Measurements from ENCODE around the gene KIRREL3. TPM values are rescaled to one million over a fixed set of nuclear protein-coding genes. Genes with fewer than 3 reads are reported as not detected.

KIRREL3 gene
- total and polyA plus RNA-seq, 9 donors = 0.25 to 5.3 (median 0.48) TPM

- Histone ChIP-seq H3K9me3 (no peaks in the 10 kb centered on the region), H3K4me1 (ENCODE audit: insufficient read depth) (peaks cover 39% of the 10 kb centered on the region), H3K27ac (peak overlapping the region; percentile 39 to 73), H3K36me3 (no peaks in the 10 kb centered on the region), H3K4me3 (no peak overlapping the region), H3K27me3 (no peaks in the 10 kb centered on the region)
- peak; percentile 70 to 76 (median 75) for DNase-seq
- WGBS, 3 donors = 24 to 36% (median 25%) methylated on average over 13 of the region's 13 CpGs
- no peak for TF ChIP-seq EP300 (IDR thresholded peaks at IDR 0.05)
- no peak for TF ChIP-seq POLR2A (IDR thresholded peaks at IDR 0.05)
- no peak for TF ChIP-seq CTCF (IDR thresholded peaks at IDR 0.05)
- intact Hi-C loops (cut with DNase I) = loop anchor here in 1 of 4 donors (10.0 kb wide), 1 partner anchor 106 kb away; no protein-coding TSS in a partner anchor
Observed at GRCh38 chr11:126421271-126421671, 579.3 kb downstream of the KIRREL3 start.

GRCh38 chr11:126420698-126421256 lies 579.8 kb downstream of the KIRREL3 start:
- peak overlapping the region in 1 of 2 donors; percentile 73 for H3K27ac ChIP-seq
- intact Hi-C loops (cut with DNase I) = loop anchor here in 1 of 4 donors (10.0 kb wide), 1 partner anchor 106 kb away; no protein-coding TSS in a partner anchor
- DNase-seq = no peak
- H3K36me3 ChIP-seq = no peaks in the 10 kb centered on the region
- H3K4me1 ChIP-seq (ENCODE audit: insufficient read depth) = peaks cover 44% of the 10 kb centered on the region
- H3K4me3 ChIP-seq = no peak overlapping the region
- WGBS, 3 donors = 3 to 13% (median 8%) methylated on average over 6 of the region's 6 CpGs
- H3K27me3 ChIP-seq = no peaks in the 10 kb centered on the region
- TF ChIP-seq CTCF (IDR thresholded peaks at IDR 0.05) (no peak), POLR2A (IDR thresholded peaks at IDR 0.05) (no peak), EP300 (IDR thresholded peaks at IDR 0.05) (no peak)
- no peaks in the 10 kb centered on the region for H3K9me3 ChIP-seq

GRCh38 chr11:126419801-126420697 lies 580.5 kb downstream of the KIRREL3 start:
- H3K4me1 ChIP-seq (ENCODE audit: insufficient read depth) = peaks cover 46% of the 10 kb centered on the region

More at GRCh38 chr11:126419801-126420697, 580.5 kb downstream of the KIRREL3 start:
- Histone ChIP-seq H3K9me3 (no peaks in the 10 kb centered on the region), H3K27me3 (no peaks in the 10 kb centered on the region), H3K36me3 (no peaks in the 10 kb centered on the region), H3K27ac (peak overlapping the region; percentile 27 to 73), H3K4me3 (no peak overlapping the region)
- 9 to 18% (median 10%) methylated on average over 11 of the region's 11 CpGs for WGBS, 3 donors
- TF ChIP-seq EP300 (IDR thresholded peaks at IDR 0.05) = no peak
- no peak for TF ChIP-seq CTCF (IDR thresholded peaks at IDR 0.05)
- no peak for TF ChIP-seq POLR2A (IDR thresholded peaks at IDR 0.05)
- intact Hi-C loops (cut with DNase I) = loop anchor here in 3 of 4 donors (5.0 to 10.0 kb wide), 2 partner anchors 63 to 105 kb away; partner anchors contain the start of gene ST3GAL4 (in 3 of the 3)
- DNase-seq = no peak

Data from ovary (tissue), 9 donors.